Transverse colon (tissue), 4 donors: Measurements from ENCODE around the gene POLD1. TPM values are rescaled to one million over a fixed set of nuclear protein-coding genes. Genes with fewer than 3 reads are reported as not detected.

Source experiments
- DNase-seq: peaks from one replicate; pipeline ENCODE4 v3.0.0-alpha.2; 2019
- H3K27ac ChIP-seq, 4 donors: fragments of 200-600 bp; sonication (generic); 2 replicates each; pipeline ENCODE4 v1.5.1; 2016 to 2018; ENCODE audit warnings: inconsistent platforms in 4 of 4
- H3K27me3 ChIP-seq: fragments of 200-600 bp; sonication (generic); 2 replicates; pipeline ENCODE4 v1.5.1; 2017; ENCODE audit warnings: inconsistent platforms
- H3K36me3 ChIP-seq, 4 donors: fragments of 200-600 bp; sonication (generic); 2 replicates each; pipeline ENCODE4 v1.5.1; 2017 to 2019; ENCODE audit warnings: inconsistent platforms in 4 of 4
- H3K4me1 ChIP-seq, 4 donors: fragments of 200-600 bp; sonication (generic); 2 replicates each; pipeline ENCODE4 v1.5.1; 2017 to 2020; ENCODE audit warnings: inconsistent platforms in 4 of 4
- H3K4me3 ChIP-seq, 4 donors: fragments of 200-600 bp; sonication (generic); 1 replicate in 1 of 4; 2 replicates in 3 of 4; pipeline versions ENCODE4 v1.5.1 to v1.6.1; 2017 to 2019; ENCODE audit warnings: inconsistent platforms in 4 of 4
- H3K9me3 ChIP-seq, 2 donors: fragments of 200-600 bp; sonication (generic); 2 replicates each; pipeline ENCODE4 v1.5.1; 2017 to 2019; ENCODE audit warnings: inconsistent platforms in 2 of 2
- EP300 ChIP-seq: sonication (generic); formaldehyde crosslinking; IDR thresholded peaks from one replicate; pipeline ENCODE4 v1.6.1; 2017; ENCODE audit warnings: antibody characterized with exemption, low read depth
- POLR2A ChIP-seq: fragments of 450-650 bp; IDR thresholded peaks from one replicate; pipeline ENCODE4 v1.6.1; 2016; ENCODE audit warnings: antibody characterized with exemption, mild to moderate bottlenecking, moderate library complexity
- POLR2AphosphoS5 ChIP-seq, 3 donors: sonication (generic); formaldehyde crosslinking; IDR thresholded peaks; one replicate each; pipeline ENCODE4 v1.6.1; 2016; ENCODE audit warnings: antibody characterized with exemption in 3 of 3
- WGBS, 2 donors: methylation state at CpG; one replicate each; pipeline ENCODE4 v1.1.5; 2018; ENCODE audit warnings: low coverage in 1 of 2; 5-methylcytosine and 5-hydroxymethylcytosine counted together
- in situ Hi-C, 4 donors: fragments of 200-750 bp; cut with MboI; loops; one replicate each; pipeline versions ENCODE4 v1.15.0 to v1.15.1; 2017; ENCODE audit warnings: low sequenced_read_pairs in 3 of 4, low pct_ligation_motif_present in 1 of 4, low pct_unique_long_range_greater_than_20kb in 1 of 4
- intact Hi-C: fragments of 100-400 bp; cut with DNase I; formaldehyde crosslinking; loops from one replicate; pipeline ENCODE4 v1.15.1; 2023; ENCODE audit warnings: low total_unique reads
- total RNA-seq, 4 donors: library from RNA; depleted of rRNA; stranded (reverse); fragments of >200 nt; gene quantifications; one replicate each; pipeline ENCODE4 v1.1.0, GENCODE V29; 2016
- TF ChIP-seq, protein P1 (sequence below), 5 experiments: fragments of 200-600 bp in 3 of 5; fragments of 450-650 bp in 2 of 5; sonication (generic) in 3 of 5; IDR thresholded peaks; 1 replicate in 2 of 5; 2 replicates in 3 of 5; pipeline ENCODE4 v1.5.1; 2016 to 2017; ENCODE audit warnings: antibody characterized with exemption in 5 of 5, inconsistent platforms in 3 of 5, mild to moderate bottlenecking in 2 of 5, moderate library complexity in 1 of 5

Gene POLD1
- total RNA-seq, 4 donors from 2014 or later, result 14.6 to 59.1 (median 25.9) TPM

GRCh38 chr19:50413531-50413930 is 29.4 kb downstream of the POLD1 start:
- Histone ChIP-seq H3K9me3 (no peaks in the 10 kb centered on the region), H3K4me3 (no peak overlapping the region), H3K27me3 (peaks cover 19% of the 10 kb centered on the region), H3K36me3 (no peaks in the 10 kb centered on the region), H3K4me1 (peaks cover 3 to 48% (median 27%) of the 10 kb centered on the region in 4 donors), H3K27ac (no peak overlapping the region)
- intact Hi-C loops (no loop called here), in situ Hi-C loops (no loop called here)
- no peak for TF ChIP-seq POLR2AphosphoS5 (IDR thresholded peaks at IDR 0.05)
- TF ChIP-seq EP300, result no peak
- TF ChIP-seq, protein P1, sequence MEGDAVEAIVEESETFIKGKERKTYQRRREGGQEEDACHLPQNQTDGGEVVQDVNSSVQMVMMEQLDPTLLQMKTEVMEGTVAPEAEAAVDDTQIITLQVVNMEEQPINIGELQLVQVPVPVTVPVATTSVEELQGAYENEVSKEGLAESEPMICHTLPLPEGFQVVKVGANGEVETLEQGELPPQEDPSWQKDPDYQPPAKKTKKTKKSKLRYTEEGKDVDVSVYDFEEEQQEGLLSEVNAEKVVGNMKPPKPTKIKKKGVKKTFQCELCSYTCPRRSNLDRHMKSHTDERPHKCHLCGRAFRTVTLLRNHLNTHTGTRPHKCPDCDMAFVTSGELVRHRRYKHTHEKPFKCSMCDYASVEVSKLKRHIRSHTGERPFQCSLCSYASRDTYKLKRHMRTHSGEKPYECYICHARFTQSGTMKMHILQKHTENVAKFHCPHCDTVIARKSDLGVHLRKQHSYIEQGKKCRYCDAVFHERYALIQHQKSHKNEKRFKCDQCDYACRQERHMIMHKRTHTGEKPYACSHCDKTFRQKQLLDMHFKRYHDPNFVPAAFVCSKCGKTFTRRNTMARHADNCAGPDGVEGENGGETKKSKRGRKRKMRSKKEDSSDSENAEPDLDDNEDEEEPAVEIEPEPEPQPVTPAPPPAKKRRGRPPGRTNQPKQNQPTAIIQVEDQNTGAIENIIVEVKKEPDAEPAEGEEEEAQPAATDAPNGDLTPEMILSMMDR (IDR thresholded peaks at IDR 0.05), result no peak
- TF ChIP-seq POLR2A, result no peak
- DNase-seq, result no peak
- WGBS, 2 donors, result 96% methylated on average over 21 of the region's 21 CpGs; no CpG with 5 or more reads in 1 of the 2 donors

- WGBS, 2 donors, result 52% methylated on average over 29 of the region's 37 CpGs; no CpG with 5 or more reads in 1 of the 2 donors
- Histone ChIP-seq H3K27me3 (peaks cover 34% of the 10 kb centered on the region), H3K27ac (peak overlapping the region in 3 of 4 donors; percentile 17 to 57 (median 48)), H3K36me3 (no peaks in the 10 kb centered on the region), H3K4me3 (no peak overlapping the region), H3K9me3 (no peaks in the 10 kb centered on the region), H3K4me1 (peaks cover 3 to 51% (median 26%) of the 10 kb centered on the region in 4 donors)
- in situ Hi-C loops, result no loop called here
- no peak for TF ChIP-seq POLR2A
- no peak for TF ChIP-seq EP300
- TF ChIP-seq, protein P1 (IDR thresholded peaks at IDR 0.05), result peak; percentile 83 to 94 (median 91)
- TF ChIP-seq POLR2AphosphoS5 (IDR thresholded peaks at IDR 0.05), result no peak
- intact Hi-C loops, result loop anchor here (2.0 kb wide), 1 partner anchor 48 kb away; no protein-coding TSS in a partner anchor
- DNase-seq, result peak; percentile 83
These were observed 30.9 kb downstream of the POLD1 start for GRCh38 chr19:50414864-50415660.

GRCh38 chr19:50415661-50416033 is 31.5 kb downstream of the POLD1 start:
- H3K27me3 ChIP-seq, result peaks cover 40% of the 10 kb centered on the region
- no peak overlapping the region for H3K4me3 ChIP-seq
- intact Hi-C loops, result loop anchor here (2.0 kb wide), 1 partner anchor 49 kb away; no protein-coding TSS in a partner anchor
- 50% methylated on average over 16 of the region's 22 CpGs; no CpG with 5 or more reads in 1 of the 2 donors for WGBS, 2 donors
- H3K4me1 ChIP-seq, result peaks cover 3 to 45% (median 25%) of the 10 kb centered on the region in 4 donors
- H3K36me3 ChIP-seq, result no peaks in the 10 kb centered on the region
- peak; percentile 80 for DNase-seq
- TF ChIP-seq POLR2AphosphoS5 (IDR thresholded peaks at IDR 0.05), result no peak
- no peak for TF ChIP-seq EP300
- TF ChIP-seq POLR2A, result no peak
- TF ChIP-seq, protein P1 (IDR thresholded peaks at IDR 0.05), result no peak
- peak overlapping the region in 3 of 4 donors; percentile 17 to 57 (median 51) for H3K27ac ChIP-seq
- H3K9me3 ChIP-seq, result no peaks in the 10 kb centered on the region
- in situ Hi-C loops, result no loop called here
